HCT116 (cell line): Measurements from ENCODE around the gene P2RX1.

ENCODE experiments used
- EZH2 ChIP-seq: fragments of 200-600 bp; sonication (generic); IDR thresholded peaks from 2 replicates; pipeline ENCODE4 v1.6.1; 2017; ENCODE audit warnings: antibody characterized with exemption, mixed run types
- EZH2phosphoT487 ChIP-seq: fragments of 200-600 bp; IDR thresholded peaks from 2 replicates; pipeline ENCODE4 v1.6.1; 2018; ENCODE audit warnings: antibody characterized with exemption, borderline replicate concordance
- FOSL1 ChIP-seq: IDR thresholded peaks from 2 replicates; pipeline ENCODE4 v1.6.1; 2012; ENCODE audit warnings: low read depth
- JUND ChIP-seq: IDR thresholded peaks from 2 replicates; pipeline ENCODE4 v1.6.1; 2012
- POLR2A ChIP-seq: IDR thresholded peaks from 2 replicates; pipeline ENCODE4 v1.7.0; 2011; ENCODE audit warnings: borderline replicate concordance; ENCODE audit not compliant: insufficient read depth, insufficient read length; ENCODE audit errors: extremely low read depth
- POLR2AphosphoS5 ChIP-seq: IDR thresholded peaks from 2 replicates; pipeline ENCODE4 v1.6.1; 2011; ENCODE audit warnings: mild to moderate bottlenecking, low read depth, low read length, moderate library complexity
- TF ChIP-seq, protein P1 (sequence below), 3 experiments: fragments of 200-600 bp in 1 of 3; sonication (generic) in 1 of 3; IDR thresholded peaks in 2 of 3; conservative IDR thresholded peaks in 1 of 3; 2 replicates each; pipeline ENCODE4 v1.5.1; 2012 to 2017; ENCODE audit warnings: low read depth in 2 of 3, low read length in 2 of 3, antibody characterized with exemption in 1 of 3, borderline replicate concordance in 1 of 3, control low read depth in 1 of 3, mild to moderate bottlenecking in 1 of 3, mixed read lengths in 1 of 3, mixed run types in 1 of 3, moderate library complexity in 1 of 3; ENCODE audit not compliant: insufficient read depth in 1 of 3
- TF ChIP-seq, protein P2 (sequence below): IDR thresholded peaks from 2 replicates; pipeline ENCODE4 v1.6.1; 2011; ENCODE audit warnings: mild to moderate bottlenecking, low read length, moderate library complexity; ENCODE audit not compliant: insufficient replicate concordance; ENCODE audit errors: extremely low read depth
- TF ChIP-seq, protein P3 (sequence below): IDR thresholded peaks from 2 replicates; pipeline ENCODE4 v1.6.1; 2012

DNA sequence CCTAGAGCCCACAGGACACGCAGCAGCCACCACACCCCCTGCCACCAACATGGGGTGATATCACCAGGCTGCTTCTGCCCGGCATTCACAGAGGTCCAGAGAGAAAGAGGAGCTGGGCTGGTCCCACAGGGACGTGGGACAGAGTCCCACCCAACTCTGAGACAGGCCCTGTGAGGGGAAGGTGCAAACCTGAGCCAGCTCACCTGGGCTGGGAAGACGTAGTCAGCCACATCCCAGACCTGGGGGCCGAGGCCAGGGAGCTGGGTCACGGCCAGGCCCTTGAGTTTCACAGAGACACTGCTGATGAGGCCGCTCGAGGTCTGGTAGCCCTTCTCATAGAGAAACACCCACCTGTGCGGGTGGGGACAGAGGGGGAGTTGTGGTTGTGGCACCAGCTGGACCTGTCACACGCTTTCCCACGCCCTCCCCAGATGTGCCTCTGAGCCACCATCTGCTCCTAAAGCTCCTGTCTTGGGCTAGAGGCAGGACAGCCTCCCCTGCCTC is 11.2 kb downstream of the P2RX1 start:
- TF ChIP-seq, protein P1, sequence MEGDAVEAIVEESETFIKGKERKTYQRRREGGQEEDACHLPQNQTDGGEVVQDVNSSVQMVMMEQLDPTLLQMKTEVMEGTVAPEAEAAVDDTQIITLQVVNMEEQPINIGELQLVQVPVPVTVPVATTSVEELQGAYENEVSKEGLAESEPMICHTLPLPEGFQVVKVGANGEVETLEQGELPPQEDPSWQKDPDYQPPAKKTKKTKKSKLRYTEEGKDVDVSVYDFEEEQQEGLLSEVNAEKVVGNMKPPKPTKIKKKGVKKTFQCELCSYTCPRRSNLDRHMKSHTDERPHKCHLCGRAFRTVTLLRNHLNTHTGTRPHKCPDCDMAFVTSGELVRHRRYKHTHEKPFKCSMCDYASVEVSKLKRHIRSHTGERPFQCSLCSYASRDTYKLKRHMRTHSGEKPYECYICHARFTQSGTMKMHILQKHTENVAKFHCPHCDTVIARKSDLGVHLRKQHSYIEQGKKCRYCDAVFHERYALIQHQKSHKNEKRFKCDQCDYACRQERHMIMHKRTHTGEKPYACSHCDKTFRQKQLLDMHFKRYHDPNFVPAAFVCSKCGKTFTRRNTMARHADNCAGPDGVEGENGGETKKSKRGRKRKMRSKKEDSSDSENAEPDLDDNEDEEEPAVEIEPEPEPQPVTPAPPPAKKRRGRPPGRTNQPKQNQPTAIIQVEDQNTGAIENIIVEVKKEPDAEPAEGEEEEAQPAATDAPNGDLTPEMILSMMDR (IDR thresholded peaks at IDR 0.05 in 2 of 3, conservative IDR thresholded peaks at IDR 0.05 in 1 of 3; ENCODE audit: borderline replicate concordance in 1 of 3, insufficient read depth in 1 of 3, low read depth in 2 of 3, low read length in 2 of 3): no peak
- TF ChIP-seq POLR2A: no peak
- no peak for TF ChIP-seq POLR2AphosphoS5
- no peak for TF ChIP-seq FOSL1
- TF ChIP-seq EZH2: no peak
- no peak for TF ChIP-seq EZH2phosphoT487
- TF ChIP-seq, protein P2, sequence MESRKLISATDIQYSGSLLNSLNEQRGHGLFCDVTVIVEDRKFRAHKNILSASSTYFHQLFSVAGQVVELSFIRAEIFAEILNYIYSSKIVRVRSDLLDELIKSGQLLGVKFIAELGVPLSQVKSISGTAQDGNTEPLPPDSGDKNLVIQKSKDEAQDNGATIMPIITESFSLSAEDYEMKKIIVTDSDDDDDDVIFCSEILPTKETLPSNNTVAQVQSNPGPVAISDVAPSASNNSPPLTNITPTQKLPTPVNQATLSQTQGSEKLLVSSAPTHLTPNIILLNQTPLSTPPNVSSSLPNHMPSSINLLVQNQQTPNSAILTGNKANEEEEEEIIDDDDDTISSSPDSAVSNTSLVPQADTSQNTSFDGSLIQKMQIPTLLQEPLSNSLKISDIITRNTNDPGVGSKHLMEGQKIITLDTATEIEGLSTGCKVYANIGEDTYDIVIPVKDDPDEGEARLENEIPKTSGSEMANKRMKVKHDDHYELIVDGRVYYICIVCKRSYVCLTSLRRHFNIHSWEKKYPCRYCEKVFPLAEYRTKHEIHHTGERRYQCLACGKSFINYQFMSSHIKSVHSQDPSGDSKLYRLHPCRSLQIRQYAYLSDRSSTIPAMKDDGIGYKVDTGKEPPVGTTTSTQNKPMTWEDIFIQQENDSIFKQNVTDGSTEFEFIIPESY: no peak
- TF ChIP-seq, protein P3, sequence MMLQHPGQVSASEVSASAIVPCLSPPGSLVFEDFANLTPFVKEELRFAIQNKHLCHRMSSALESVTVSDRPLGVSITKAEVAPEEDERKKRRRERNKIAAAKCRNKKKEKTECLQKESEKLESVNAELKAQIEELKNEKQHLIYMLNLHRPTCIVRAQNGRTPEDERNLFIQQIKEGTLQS: no peak
- no peak for TF ChIP-seq JUND
